Measurements from ENCODE around the gene FAM168A. TPM values are rescaled to one million over a fixed set of nuclear protein-coding genes. Genes with fewer than 3 reads are reported as not detected.

The FAM168A gene
- total RNA-seq, 1 donor from 2014 or later, result 14.2 TPM

GRCh38 chr11:73392108-73393010, 205.6 kb downstream of the FAM168A start:
- no peak for DNase-seq (ENCODE audit: low read depth)
- Histone ChIP-seq H3K4me3 (ENCODE audit: low read depth, low read length) (no peak overlapping the region), H3K27me3 (ENCODE audit: control insufficient read depth, insufficient read depth, low read length) (no peaks in the 10 kb centered on the region), H3K36me3 (ENCODE audit: control insufficient read depth, insufficient read depth, low read length) (peaks cover 4% of the 10 kb centered on the region)
- TF ChIP-seq CTCF (IDR thresholded peaks at IDR 0.05; ENCODE audit: insufficient read depth, low read length, poor library complexity, severe bottlenecking), result no peak

GRCh38 chr11:73391665-73392064, 206.2 kb downstream of the FAM168A start:
- DNase-seq (ENCODE audit: low read depth), result no peak
- no peaks in the 10 kb centered on the region for H3K27me3 ChIP-seq (ENCODE audit: control insufficient read depth, insufficient read depth, low read length)
- H3K4me3 ChIP-seq (ENCODE audit: low read depth, low read length), result no peak overlapping the region
- TF ChIP-seq CTCF (IDR thresholded peaks at IDR 0.05; ENCODE audit: insufficient read depth, low read length, poor library complexity, severe bottlenecking), result no peak
- H3K36me3 ChIP-seq (ENCODE audit: control insufficient read depth, insufficient read depth, low read length), result peaks cover 4% of the 10 kb centered on the region

GRCh38 chr11:73390601-73391565, 207.0 kb downstream of the FAM168A start:
- no peak for DNase-seq (ENCODE audit: low read depth)
- TF ChIP-seq CTCF (IDR thresholded peaks at IDR 0.05; ENCODE audit: insufficient read depth, low read length, poor library complexity, severe bottlenecking), result no peak
- Histone ChIP-seq H3K27me3 (ENCODE audit: control insufficient read depth, insufficient read depth, low read length) (no peaks in the 10 kb centered on the region), H3K36me3 (ENCODE audit: control insufficient read depth, insufficient read depth, low read length) (peaks cover 4% of the 10 kb centered on the region), H3K4me3 (ENCODE audit: low read depth, low read length) (no peak overlapping the region)

GRCh38 chr11:73389916-73390315, 208.0 kb downstream of the FAM168A start:
- Histone ChIP-seq H3K36me3 (ENCODE audit: control insufficient read depth, insufficient read depth, low read length) (peaks cover 2% of the 10 kb centered on the region), H3K4me3 (ENCODE audit: low read depth, low read length) (no peak overlapping the region), H3K27me3 (ENCODE audit: control insufficient read depth, insufficient read depth, low read length) (no peaks in the 10 kb centered on the region)
- DNase-seq (ENCODE audit: low read depth), result no peak
- no peak for TF ChIP-seq CTCF (IDR thresholded peaks at IDR 0.05; ENCODE audit: insufficient read depth, low read length, poor library complexity, severe bottlenecking)

- peaks cover 2% of the 10 kb centered on the region for H3K36me3 ChIP-seq (ENCODE audit: control insufficient read depth, insufficient read depth, low read length)
- H3K4me3 ChIP-seq (ENCODE audit: low read depth, low read length), result no peak overlapping the region
- H3K27me3 ChIP-seq (ENCODE audit: control insufficient read depth, insufficient read depth, low read length), result no peaks in the 10 kb centered on the region
- no peak for DNase-seq (ENCODE audit: low read depth)
- TF ChIP-seq CTCF (IDR thresholded peaks at IDR 0.05; ENCODE audit: insufficient read depth, low read length, poor library complexity, severe bottlenecking), result no peak
These were observed 208.8 kb downstream of the FAM168A start for GRCh38 chr11:73389134-73389525.
